ENCODE measurements around the gene FLAD1. TPM values are rescaled to one million over a fixed set of nuclear protein-coding genes. Genes with fewer than 3 reads are reported as not detected.

Gene FLAD1
- total RNA-seq, 5 donors from 2014 or later (not counting 1 experiment from before 2014, with no cell fraction given): 32.8 to 64.3 (median 53.4) TPM

GRCh38 chr1:155037043-155037442, 53.9 kb downstream of the FLAD1 start:
- Mint-ChIP-seq H3K9me3 (no peaks in the 10 kb centered on the region), H3K4me3 (no peak overlapping the region), H3K27ac (no peak overlapping the region), H3K4me1 (no peaks in the 10 kb centered on the region), H3K27me3 (peaks cover 0 to 2% of the 10 kb centered on the region in 2 donors), H3K36me3 (no peaks in the 10 kb centered on the region)
- Histone ChIP-seq H3K27me3 (replicated peaks in 1 of 2; ENCODE audit: control insufficient read depth in 2 of 2, extremely low read depth in 1 of 2, insufficient read depth in 2 of 2, low read length in 1 of 2) (peaks cover 0 to 8% of the 10 kb centered on the region in 2 experiments), H3K4me1 (ENCODE audit: control insufficient read depth in 1 of 2, extremely low read depth in 1 of 2, insufficient read depth in 2 of 2, low read length in 2 of 2) (no peaks in the 10 kb centered on the region), H3K27ac (ENCODE audit: low read length) (no peak overlapping the region), H3K4me3 (ENCODE audit: control insufficient read depth in 1 of 2, extremely low read depth in 1 of 2, low read length in 1 of 2) (no peak overlapping the region), H3K36me3 (ENCODE audit: control insufficient read depth in 2 of 2, extremely low read depth in 1 of 2, insufficient read depth in 1 of 2, low read length in 1 of 2) (no peaks in the 10 kb centered on the region), H3K9me3 (no peaks in the 10 kb centered on the region)
- ChIA-PET POLR2A (no interaction called here), CTCF (no interaction called here)
- DNase-seq (no peak), ATAC-seq (replicated peaks in 1 of 4) (no peak)
- WGBS (ENCODE audit: insufficient coverage): 81% methylated on average over 2 of the region's 3 CpGs

- no peaks in the 10 kb centered on the region for H3K4me1 Mint-ChIP-seq
- peaks cover 0 to 2% of the 10 kb centered on the region in 2 donors for H3K27me3 Mint-ChIP-seq
- peaks cover 0 to 8% of the 10 kb centered on the region in 2 experiments for H3K27me3 ChIP-seq (replicated peaks in 1 of 2; ENCODE audit: control insufficient read depth in 2 of 2, extremely low read depth in 1 of 2, insufficient read depth in 2 of 2, low read length in 1 of 2)
- no peak overlapping the region for H3K4me3 ChIP-seq (ENCODE audit: control insufficient read depth in 1 of 2, extremely low read depth in 1 of 2, low read length in 1 of 2)
- WGBS (ENCODE audit: insufficient coverage): 76% methylated on average over 6 of the region's 6 CpGs
- H3K4me3 Mint-ChIP-seq: no peak overlapping the region
- ChIA-PET POLR2A (no interaction called here), CTCF (no interaction called here)
- no peaks in the 10 kb centered on the region for H3K9me3 ChIP-seq
- H3K36me3 Mint-ChIP-seq: no peaks in the 10 kb centered on the region
- no peaks in the 10 kb centered on the region for H3K4me1 ChIP-seq (ENCODE audit: control insufficient read depth in 1 of 2, extremely low read depth in 1 of 2, insufficient read depth in 2 of 2, low read length in 2 of 2)
- no peaks in the 10 kb centered on the region for H3K36me3 ChIP-seq (ENCODE audit: control insufficient read depth in 2 of 2, extremely low read depth in 1 of 2, insufficient read depth in 1 of 2, low read length in 1 of 2)
- ATAC-seq (replicated peaks in 1 of 4): no peak
- no peaks in the 10 kb centered on the region for H3K9me3 Mint-ChIP-seq
- no peak overlapping the region for H3K27ac ChIP-seq (ENCODE audit: low read length)
- no peak overlapping the region for H3K27ac Mint-ChIP-seq
- DNase-seq: no peak
These were observed 54.8 kb downstream of the FLAD1 start for GRCh38 chr1:155037851-155038441.

- Mint-ChIP-seq H3K27ac (no peak overlapping the region), H3K4me3 (no peak overlapping the region), H3K36me3 (no peaks in the 10 kb centered on the region), H3K27me3 (peaks cover 0 to 2% of the 10 kb centered on the region in 2 donors), H3K4me1 (no peaks in the 10 kb centered on the region), H3K9me3 (no peaks in the 10 kb centered on the region)
- no peak for DNase-seq
- CTCF ChIA-PET: no interaction called here
- H3K4me1 ChIP-seq (ENCODE audit: control insufficient read depth in 1 of 2, extremely low read depth in 1 of 2, insufficient read depth in 2 of 2, low read length in 2 of 2): no peaks in the 10 kb centered on the region
- POLR2A ChIA-PET: no interaction called here
- no peaks in the 10 kb centered on the region for H3K9me3 ChIP-seq
- no peak for ATAC-seq (replicated peaks in 1 of 4)
- H3K27me3 ChIP-seq (replicated peaks in 1 of 2; ENCODE audit: control insufficient read depth in 2 of 2, extremely low read depth in 1 of 2, insufficient read depth in 2 of 2, low read length in 1 of 2): peaks cover 0 to 10% of the 10 kb centered on the region in 2 experiments
- no peak overlapping the region for H3K27ac ChIP-seq (ENCODE audit: low read length)
- WGBS (ENCODE audit: insufficient coverage): 63% methylated on average over 3 of the region's 8 CpGs
- no peaks in the 10 kb centered on the region for H3K36me3 ChIP-seq (ENCODE audit: control insufficient read depth in 2 of 2, extremely low read depth in 1 of 2, insufficient read depth in 1 of 2, low read length in 1 of 2)
- H3K4me3 ChIP-seq (ENCODE audit: control insufficient read depth in 1 of 2, extremely low read depth in 1 of 2, low read length in 1 of 2): no peak overlapping the region
These were observed 55.6 kb downstream of the FLAD1 start for GRCh38 chr1:155038602-155039307.

GRCh38 chr1:155039308-155039669, 56.1 kb downstream of the FLAD1 start:
- Mint-ChIP-seq H3K9me3 (no peaks in the 10 kb centered on the region), H3K27me3 (peaks cover 0 to 2% of the 10 kb centered on the region in 2 donors), H3K4me3 (no peak overlapping the region), H3K27ac (no peak overlapping the region), H3K4me1 (peaks cover 0 to 2% (median 0%) of the 10 kb centered on the region in 3 donors), H3K36me3 (no peaks in the 10 kb centered on the region)
- DNase-seq (no peak), ATAC-seq (replicated peaks in 1 of 4) (no peak)
- ChIA-PET CTCF (no interaction called here), POLR2A (no interaction called here)
- Histone ChIP-seq H3K4me1 (ENCODE audit: control insufficient read depth in 1 of 2, extremely low read depth in 1 of 2, insufficient read depth in 2 of 2, low read length in 2 of 2) (no peaks in the 10 kb centered on the region), H3K27ac (ENCODE audit: low read length) (no peak overlapping the region), H3K27me3 (replicated peaks in 1 of 2; ENCODE audit: control insufficient read depth in 2 of 2, extremely low read depth in 1 of 2, insufficient read depth in 2 of 2, low read length in 1 of 2) (peaks cover 0 to 15% of the 10 kb centered on the region in 2 experiments), H3K4me3 (ENCODE audit: control insufficient read depth in 1 of 2, extremely low read depth in 1 of 2, low read length in 1 of 2) (no peak overlapping the region), H3K36me3 (ENCODE audit: control insufficient read depth in 2 of 2, extremely low read depth in 1 of 2, insufficient read depth in 1 of 2, low read length in 1 of 2) (no peaks in the 10 kb centered on the region), H3K9me3 (no peaks in the 10 kb centered on the region)
- WGBS (ENCODE audit: insufficient coverage): no CpG with 5 or more reads among the region's 4 CpGs

GRCh38 chr1:155040358-155041093, 57.4 kb downstream of the FLAD1 start:
- ChIA-PET POLR2A (interaction anchor here in 1 of 2 donors (0.7 kb wide), 1 partner anchor 868 kb away, joined by 7 read pairs; no protein-coding TSS in a partner anchor), CTCF (interaction anchor here in 1 of 2 donors (0.6 to 0.9 kb wide), 4 partner anchors 14 to 184 kb away, joined by 3 to 10 read pairs (median 4); no protein-coding TSS in a partner anchor)
- Histone ChIP-seq H3K27ac (ENCODE audit: low read length) (no peak overlapping the region), H3K4me1 (ENCODE audit: control insufficient read depth in 1 of 2, extremely low read depth in 1 of 2, insufficient read depth in 2 of 2, low read length in 2 of 2) (no peaks in the 10 kb centered on the region), H3K9me3 (no peaks in the 10 kb centered on the region), H3K36me3 (ENCODE audit: control insufficient read depth in 2 of 2, extremely low read depth in 1 of 2, insufficient read depth in 1 of 2, low read length in 1 of 2) (no peaks in the 10 kb centered on the region), H3K27me3 (replicated peaks in 1 of 2; ENCODE audit: control insufficient read depth in 2 of 2, extremely low read depth in 1 of 2, insufficient read depth in 2 of 2, low read length in 1 of 2) (peaks cover 0 to 21% of the 10 kb centered on the region in 2 experiments), H3K4me3 (ENCODE audit: control insufficient read depth in 1 of 2, extremely low read depth in 1 of 2, low read length in 1 of 2) (no peak overlapping the region)
- Mint-ChIP-seq H3K27ac (no peak overlapping the region), H3K27me3 (peaks cover 0 to 3% of the 10 kb centered on the region in 2 donors), H3K4me3 (no peak overlapping the region), H3K9me3 (no peaks in the 10 kb centered on the region), H3K4me1 (peaks cover 6 to 12% (median 9%) of the 10 kb centered on the region in 3 donors), H3K36me3 (no peaks in the 10 kb centered on the region)
- WGBS (ENCODE audit: insufficient coverage): 89% methylated on average over 14 of the region's 14 CpGs
- ATAC-seq (replicated peaks in 1 of 4): no peak
- no peak for DNase-seq
